Measurements from ENCODE around the gene BMP6.

GRCh38 chr6:7784706-7785105, 58.8 kb downstream of the BMP6 start:
- TF ChIP-seq CTCF (IDR thresholded peaks at IDR 0.05) (no peak), POLR2AphosphoS5 (IDR thresholded peaks at IDR 0.05; ENCODE audit: low read depth, low read length) (no peak)
